KG1 (cell line): ENCODE results near the gene SPDYE2B.
"Not testable (repeated sequence)": the region's sequence is repeated elsewhere in the genome, so short reads cannot be mapped to it uniquely, and the experiment has no call there.

Experiments used
- DNase-seq: peaks from one replicate; lab custom pipeline; 2025; lab: John Stamatoyannopoulos, UW

Gene SPDYE2B, protein sequence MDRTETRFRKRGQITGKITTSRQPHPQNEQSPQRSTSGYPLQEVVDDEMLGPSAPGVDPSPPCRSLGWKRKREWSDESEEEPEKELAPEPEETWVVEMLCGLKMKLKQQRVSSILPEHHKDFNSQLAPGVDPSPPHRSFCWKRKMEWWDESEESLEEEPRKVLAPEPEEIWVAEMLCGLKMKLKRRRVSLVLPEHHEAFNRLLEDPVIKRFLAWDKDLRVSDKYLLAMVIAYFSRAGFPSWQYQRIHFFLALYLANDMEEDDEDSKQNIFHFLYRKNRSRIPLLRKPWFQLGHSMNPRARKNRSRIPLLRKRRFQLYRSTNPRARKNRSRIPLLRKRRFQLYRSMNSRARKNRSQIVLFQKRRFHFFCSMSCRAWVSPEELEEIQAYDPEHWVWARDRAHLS

DNA sequence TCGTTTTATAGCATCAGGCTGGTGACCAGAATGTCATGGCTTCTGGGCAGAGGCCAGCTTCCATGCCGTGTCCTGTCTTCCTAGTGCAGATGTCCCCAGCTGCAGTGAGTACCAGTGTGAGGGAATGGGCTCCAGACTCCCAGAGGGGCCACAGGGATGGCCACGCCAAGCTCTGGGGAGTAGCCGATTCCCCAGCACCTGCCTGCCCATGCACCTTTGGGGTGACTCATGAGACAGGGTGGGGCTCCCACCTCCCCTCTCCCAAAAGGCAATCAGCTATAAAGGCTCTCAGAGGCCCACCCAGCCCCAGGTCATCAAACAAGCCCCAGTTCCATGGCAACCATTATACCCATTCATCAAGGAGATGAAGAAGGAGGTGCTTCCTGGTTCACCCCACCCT, at the start of gene SPDYE2B:
Gene SPDYE2B, plus strand, starts transcription at position 396 of the 400 bp plus-strand sequence. CDS start 2,030 bp downstream, outside the sequence.
- DNase-seq: not testable (repeated sequence)

DNA sequence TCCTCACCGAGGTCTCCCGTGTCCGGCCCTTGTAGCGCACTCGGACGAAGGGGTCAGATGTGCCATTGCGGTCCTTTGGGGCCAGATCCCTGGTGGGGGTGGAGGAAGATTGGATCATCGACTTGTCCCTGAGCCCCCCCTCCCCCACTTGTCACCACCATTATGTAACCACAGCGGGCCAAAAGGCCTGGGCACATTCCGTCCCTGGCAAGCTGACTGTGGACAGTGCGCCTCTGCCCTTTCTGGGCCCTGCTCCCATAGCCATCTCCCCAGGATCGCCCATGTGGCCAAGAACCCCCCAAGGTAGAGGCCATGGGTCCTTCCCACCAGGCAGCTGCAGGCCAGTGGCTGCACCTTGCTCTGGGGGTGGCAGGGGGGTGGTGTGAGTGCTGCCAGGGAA, 47.8 kb upstream of the SPDYE2B start:
- not testable (repeated sequence) for DNase-seq

DNA sequence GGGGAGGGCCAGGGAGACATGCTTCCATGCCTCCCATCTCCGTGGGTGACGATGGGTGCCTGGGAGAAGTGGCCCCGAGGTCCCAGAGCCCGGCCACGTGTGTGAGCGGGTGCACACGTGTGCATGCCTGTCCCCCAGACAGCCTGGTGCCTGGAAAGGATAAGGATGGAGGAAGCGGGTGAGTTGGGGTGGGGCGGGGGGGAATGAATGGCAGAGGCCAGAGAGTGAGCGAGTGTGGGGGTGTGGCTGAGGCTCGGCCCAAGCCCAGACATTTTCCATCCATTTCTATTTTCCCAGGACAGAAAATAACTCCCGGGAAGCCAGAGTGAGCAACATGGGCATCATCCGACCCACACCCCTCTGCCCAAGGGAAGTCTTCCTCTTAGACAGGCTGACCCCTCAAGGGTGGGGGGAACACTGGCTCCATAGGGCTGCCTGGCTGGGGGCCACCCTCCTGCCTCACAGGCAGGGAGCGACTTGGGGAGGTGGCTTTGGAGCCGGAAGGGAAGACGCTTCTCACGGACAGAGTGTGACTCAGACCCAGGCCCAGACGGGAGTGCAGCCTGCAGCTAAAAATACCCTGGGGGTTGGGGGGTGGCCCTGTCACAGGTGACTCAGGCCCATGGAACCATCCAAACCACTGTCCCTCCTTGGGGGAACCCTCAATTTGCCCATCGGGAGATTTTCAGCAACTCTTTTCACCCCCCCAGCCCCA, 45.5 kb upstream of the SPDYE2B start:
- DNase-seq: not testable (repeated sequence)

DNA sequence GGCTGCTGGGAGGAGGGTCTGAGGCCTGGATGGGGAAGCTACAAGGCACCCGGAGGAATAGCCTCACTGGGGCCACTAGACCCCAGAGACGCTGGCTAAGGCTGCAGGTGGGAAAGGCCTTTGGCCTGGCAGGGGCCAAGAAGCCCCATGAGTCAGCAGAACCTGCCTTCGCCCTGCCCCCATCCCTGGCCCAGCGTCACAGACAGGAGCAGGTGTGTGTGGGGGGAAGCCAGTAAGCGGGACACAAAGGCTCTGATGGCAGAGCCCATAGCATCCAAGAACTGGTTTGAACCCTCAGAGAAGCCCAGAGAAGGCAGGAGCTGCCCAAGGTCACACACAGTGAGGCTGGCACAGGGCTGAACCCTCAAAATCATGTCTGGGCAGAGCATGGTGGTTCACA, 43.3 kb upstream of the SPDYE2B start:
- not testable (repeated sequence) for DNase-seq

DNA sequence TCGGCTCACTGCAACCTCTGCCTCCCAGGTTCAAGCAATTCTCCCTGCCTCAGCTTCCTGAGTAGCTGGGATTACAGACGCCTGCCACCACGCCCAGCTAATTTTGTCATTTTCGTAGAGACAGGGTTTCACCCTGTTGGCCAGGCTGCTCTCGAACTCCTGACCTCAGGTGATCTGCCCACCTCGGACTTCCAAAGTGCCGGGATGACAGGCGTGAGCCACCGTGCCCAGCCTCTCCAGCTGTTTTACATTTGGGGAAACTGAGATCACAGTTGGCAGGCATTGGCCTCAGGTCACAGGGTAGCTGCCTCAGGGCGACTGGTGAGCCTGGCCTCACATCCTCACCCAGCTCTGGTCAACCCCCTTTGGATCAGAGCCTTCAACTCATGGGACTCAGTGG, 40.4 kb upstream of the SPDYE2B start:
- not testable (repeated sequence) for DNase-seq

DNA sequence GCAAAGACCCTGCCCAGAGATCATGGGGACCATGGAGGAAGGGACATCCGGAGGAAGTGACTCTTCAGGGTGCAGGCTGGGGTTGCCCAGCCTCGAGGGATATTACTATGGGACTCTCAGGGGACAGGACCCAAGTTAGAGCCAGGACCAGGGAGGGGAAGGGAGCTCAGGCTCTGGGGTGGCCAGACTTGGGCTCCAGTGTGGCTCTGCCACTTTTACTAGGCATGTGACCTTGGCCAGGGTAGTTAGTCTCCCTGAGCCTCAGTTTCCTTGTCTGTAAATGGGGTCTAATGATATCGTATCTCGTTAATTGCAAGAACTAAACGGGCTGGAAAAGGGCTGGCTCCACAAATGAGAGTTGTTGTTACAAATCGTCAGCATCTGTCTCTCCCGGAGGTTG, 39.7 kb upstream of the SPDYE2B start:
- not testable (repeated sequence) for DNase-seq

DNA sequence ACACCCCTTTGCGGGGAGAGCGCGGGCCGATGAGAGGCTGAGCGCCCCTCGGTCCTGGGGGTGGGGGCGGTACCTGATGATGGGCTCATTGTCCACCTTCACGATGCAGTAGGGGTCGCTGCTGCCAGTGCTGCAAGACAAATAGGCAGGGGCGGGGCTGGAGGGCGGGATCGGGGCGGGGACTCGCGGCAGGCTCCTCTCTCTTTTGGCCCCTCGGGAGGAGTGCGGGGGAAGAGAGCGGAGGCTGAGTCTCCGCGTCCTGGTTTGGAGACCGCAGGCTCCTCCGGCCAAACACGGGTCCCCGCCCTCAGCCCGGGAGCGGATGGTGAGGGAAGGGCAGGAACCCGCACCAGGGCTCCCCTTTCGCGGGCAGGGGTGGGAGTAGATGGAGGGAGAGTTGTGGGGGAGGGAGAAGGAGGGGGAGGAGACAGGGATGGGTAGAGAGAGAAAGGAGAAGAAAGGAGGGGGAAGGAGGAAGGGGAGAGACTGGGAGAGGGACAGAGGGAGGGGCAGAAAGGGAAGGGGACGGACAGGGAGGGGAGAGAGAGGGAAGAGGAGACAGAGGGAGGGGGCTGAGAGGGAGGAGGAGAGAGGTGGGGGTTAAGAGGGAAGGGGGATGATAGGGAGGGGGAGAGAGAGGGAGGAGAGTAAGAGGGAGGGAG, 39.0 kb upstream of the SPDYE2B start:
- DNase-seq: not testable (repeated sequence)

DNA sequence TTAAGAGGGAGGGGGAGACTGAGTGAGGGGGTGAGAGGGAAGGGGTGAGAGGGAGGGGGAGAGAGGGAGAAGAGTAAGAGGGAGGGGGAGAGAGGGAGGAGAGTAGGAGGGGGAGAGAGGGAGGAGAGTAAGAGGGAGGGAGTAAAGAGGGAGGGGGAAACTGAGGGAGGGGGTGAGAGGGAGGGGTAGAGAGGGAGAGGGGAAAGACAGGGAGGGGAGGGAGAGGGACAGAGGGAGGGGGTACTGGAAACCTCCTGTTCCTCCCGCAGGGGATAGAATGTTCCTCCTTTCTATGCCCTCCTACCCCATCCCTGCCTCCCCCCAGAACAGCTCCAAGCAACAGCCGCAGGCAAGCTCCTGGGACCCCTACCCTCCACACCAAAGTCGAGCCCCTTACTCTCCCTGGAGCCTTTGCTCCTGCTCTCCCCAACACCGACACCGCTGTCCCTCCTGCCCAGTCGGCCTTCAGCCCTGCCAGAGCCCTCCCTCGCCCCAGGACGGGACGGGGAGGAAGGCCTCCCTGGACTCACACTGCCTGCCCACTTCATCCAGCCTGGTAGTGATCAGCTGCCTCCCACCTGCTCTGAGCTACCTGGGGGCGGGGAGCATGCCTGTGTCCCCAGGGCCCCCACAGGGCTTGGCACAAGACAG, 38.3 kb upstream of the SPDYE2B start:
- DNase-seq: not testable (repeated sequence)

DNA sequence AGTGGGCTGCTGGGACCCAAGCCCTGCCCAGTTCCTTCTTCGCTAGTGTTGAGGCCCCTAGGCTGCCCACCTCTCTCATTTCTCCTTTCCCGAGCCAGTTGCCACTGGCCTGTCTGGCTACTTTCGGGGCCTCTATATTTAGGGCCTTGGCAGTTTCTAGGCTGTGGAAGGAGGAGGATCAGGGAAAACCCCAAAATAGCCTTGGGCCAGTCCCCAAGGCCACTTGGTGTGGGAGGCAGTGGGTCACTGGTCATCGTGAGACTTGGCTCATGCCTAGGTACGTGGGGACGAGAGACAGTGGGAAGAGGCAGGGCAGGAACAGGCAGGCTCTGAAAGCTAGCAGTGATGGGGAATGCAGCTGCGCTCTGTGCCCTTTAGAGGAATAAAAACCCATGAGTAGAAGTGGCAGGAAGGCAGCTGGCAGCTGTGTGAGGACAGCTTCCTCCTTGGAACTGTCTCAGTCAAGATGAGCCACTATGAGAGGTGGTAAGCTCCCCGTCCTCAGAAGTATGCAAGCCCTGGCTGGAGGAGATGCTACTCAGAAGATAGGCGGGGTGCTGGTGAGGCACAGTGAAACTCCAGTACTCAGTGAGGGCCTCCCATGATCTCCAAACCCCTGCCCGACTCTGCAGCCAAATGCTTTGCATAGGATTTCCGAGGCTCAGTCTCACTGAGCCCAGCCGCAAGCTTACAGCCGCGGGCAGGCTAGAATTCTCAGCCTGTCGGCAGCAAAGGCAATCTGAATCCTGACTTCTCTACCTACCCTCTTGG, 36.4 kb upstream of the SPDYE2B start:
- DNase-seq: not testable (repeated sequence)

DNA sequence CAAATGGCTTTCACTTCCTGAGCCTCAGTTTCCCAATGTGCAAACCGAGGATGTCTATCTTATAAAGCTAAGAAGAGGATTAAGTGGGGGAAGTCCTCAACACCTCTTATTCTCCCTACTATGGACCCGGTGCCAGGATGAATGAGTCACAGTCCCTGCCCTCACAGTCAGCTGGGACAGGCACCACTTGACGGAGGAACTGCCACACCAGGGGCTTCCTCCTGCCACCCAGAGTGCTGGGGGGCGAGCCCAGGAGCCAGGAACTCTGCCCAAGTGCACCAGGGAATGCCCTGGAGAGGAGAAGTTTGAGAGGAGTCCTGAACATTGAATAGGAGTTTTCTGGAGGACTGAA, 35.8 kb upstream of the SPDYE2B start:
- not testable (repeated sequence) for DNase-seq

DNA sequence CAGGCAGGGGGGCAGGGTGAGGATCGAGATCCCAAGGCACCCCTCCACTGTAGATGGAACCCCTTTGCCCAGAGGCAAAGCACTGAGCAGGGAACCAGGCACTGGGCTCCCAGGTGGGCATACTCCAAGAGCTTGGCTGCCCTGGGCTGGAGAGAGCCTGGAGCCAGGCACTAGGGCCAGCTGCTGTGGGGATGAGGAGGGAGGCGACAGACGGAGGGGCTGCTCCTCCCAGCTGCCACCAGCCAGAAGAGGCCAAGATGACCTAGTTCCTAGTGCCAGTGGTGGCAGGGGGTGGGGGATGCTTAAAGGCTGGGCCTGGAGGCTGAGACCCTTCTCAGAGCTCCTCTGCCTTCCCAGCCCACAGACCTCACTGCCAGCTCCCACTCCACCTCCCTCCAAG, 35.2 kb upstream of the SPDYE2B start:
- DNase-seq: not testable (repeated sequence)

DNA sequence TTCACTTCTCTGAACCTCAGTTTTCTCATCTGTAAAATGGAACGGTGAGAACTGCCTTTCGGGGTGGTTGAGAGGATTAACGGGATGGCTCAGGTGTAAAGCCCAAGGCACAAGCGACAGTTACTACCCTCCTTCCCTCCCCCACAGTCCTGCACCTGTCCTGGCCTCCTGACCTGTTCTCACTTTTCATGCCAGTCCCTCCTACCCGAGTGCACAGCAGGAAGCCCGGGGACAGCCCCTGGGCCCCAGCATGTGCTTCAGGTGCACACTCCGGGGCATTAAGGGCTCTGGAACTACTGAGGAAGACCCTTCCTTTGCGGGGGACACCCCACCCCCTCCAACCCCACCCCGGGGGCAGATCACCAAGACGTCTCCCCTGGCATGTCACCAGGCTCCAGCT, 34.2 kb upstream of the SPDYE2B start:
- DNase-seq: not testable (repeated sequence)

DNA sequence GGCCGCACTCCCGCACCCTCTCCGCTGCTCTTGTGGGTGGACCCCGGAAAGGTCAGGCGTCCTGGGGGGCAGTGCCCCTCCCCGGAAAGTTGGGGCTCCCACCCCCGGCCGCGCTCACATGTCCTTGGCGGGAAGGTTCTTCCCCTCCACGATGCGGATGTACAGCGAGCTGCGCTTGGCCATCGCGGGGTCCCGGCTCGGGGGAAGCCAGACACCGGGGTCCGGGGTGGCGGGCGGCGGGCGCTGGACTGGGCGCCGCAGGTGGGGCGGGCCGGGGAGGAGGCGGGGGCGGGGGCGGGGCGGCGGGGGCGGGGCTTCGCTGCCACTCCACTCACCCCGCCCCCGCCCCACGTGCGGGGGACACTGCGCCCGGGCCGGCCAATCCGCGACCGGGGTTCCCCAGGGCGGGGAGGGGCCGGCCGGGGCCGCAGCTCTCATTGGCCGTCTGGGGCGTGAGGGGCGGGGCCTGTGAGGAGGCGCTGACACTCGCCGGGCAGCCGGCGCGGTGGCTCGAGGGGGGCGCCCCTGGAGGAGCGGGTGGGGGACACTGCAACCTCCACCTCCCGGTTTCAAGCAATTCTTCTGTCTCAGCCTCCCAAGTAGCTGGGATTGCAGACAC, 33.5 kb upstream of the SPDYE2B start, which contains the start of gene RASA4:
Gene RASA4, minus strand, starts transcription at position 250 of the 619 bp plus-strand sequence. Its CDS starts 67 bp downstream, at position 183.
- DNase-seq: not testable (repeated sequence)

DNA sequence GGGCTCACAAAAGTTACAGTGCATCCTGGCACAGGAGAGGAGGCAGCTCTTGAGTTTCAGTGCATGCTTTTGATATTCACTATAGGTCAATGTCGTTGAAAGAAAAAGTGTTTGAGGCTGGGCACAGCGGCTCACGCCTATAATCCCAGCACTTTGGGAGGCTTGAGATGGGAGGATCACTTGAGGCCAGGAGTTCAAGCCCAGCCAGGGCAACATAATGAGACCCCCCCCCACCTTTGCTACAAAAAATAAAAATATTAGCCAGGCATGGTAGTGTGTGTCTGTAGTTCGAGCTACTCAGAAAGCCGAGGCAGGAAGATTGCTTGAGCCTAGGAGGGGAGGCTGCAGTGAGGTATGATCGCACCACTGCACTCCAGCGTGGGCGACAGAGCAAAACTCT, 32.0 kb upstream of the SPDYE2B start:
- DNase-seq: not testable (repeated sequence)

DNA sequence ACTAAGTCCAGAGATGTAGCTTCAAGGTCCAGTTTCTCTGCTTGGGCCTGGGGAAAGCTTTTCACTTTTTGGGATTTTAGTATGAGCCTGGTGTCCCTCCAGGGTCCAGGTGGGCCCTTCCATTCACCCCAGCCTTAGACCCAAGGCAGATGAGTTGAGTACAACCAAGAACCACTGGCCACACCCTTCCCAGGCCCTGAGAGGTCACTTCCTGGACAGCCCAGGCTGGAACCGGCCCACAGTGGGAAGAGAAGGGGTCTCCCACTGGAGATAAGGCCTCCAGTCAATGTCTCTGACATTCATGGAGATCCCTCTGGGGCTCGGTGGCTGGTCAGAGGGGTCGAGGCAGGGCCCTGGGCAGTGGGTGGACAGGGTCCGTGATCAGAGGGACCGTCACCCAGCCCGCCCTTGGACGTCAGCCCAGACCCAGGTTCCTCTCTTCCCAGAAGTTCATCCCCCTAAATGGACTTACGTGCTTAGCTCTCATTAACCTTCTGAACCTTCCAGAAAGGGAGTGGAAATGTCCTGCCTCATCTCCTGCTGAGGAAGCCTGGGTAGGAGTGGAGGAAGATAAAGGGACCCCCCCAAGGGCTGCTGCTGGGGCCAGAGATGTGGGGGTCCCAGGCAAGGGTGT, 22.7 kb upstream of the SPDYE2B start:
- DNase-seq: not testable (repeated sequence)

DNA sequence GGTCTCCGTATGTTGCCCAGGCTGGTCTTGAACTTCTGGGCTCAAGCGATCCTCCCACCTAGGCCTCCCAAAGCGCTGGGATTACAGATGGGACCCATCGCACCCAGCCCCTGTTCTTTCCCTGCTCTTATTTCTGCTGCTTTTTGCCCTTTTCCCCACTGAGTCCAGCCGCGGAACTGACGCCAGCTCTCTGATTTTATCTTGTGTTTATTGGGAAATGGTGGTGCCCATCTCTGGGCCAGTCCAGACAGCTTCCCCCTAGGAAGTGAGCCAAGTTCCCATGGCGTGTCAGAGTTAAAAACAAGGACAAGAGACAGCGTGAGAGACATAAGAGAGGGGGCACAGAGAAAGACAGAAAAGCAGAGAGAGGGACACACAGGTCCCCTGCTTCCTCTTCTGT, 19.5 kb upstream of the SPDYE2B start:
- DNase-seq: not testable (repeated sequence)

DNA sequence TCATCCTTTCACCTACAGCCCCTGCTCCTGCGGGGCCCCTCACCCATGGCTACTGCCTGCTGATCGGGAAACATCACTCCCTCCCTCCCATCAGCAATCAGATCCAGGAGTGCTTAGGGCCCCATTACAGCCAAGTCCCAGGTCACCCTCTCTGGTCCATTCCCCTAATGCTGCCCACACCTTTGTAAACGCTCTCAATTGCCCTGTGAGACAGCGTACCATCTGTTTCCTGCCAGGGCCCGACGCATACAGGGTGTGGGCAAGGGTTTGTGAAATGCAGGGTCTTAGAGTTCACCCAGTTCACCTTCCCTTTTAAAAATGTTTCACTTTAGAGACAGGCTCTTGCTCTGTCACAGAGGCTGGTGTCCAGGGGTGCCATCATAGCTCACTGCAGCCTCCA, 15.8 kb upstream of the SPDYE2B start:
- not testable (repeated sequence) for DNase-seq

DNA sequence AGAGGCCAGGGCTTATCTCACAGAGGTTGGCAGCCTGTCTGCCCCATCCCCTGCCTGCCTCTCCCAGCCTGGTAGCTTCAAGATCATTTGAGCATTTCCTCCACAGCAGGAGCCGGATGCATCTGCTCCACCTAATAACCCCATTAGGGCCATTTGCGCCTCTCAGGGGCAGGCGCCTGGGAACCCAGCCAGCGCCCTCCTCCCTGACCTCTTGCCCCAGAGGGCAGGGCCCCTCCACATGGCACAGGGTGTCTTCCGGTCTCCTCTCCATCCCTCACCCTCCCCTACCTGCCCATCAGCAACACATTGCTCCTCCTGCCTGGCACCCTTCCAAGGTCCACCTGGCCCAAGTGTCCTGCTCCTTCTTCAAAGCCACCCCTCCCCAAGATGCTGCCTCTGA, 14.8 kb upstream of the SPDYE2B start:
- not testable (repeated sequence) for DNase-seq

DNA sequence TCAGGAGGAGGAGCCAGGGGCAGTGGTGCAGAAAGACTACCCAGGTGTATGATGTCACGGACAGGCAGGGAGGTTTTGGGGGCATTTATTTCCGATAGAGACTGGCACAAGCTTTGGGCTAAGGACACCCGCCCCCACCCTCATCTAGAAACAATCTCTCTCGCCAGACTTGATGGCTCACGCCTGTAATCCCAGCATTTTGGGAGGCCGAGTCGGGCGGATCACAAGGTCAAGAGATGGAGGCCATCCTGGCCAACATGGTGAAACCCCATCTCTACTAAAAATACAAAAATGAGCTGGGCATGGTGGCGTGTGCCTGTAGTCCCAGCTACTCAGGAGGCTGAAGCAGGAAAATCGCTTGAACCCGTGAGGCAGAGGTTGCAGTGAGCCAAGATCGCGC, 13.2 kb upstream of the SPDYE2B start:
- DNase-seq: not testable (repeated sequence)

DNA sequence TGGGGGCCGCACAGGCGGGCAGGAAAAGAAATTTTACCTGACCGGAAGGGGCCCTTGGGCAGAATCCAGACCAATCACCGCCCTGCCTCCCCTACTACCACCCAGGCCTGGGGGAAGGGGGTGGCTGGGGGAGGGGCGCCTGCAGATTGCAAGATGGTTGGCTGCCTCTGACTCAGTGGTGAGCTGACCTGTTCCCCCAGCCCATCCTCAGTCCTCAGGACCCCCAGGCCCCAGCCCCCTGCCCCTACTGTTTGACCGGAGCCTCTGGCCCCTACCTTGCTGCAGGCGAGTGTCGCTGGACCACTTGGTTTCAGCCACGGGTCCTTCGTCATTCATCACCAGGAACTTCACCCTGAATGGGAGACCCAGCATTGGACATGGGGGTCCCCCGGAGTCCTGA, 11.3 kb upstream of the SPDYE2B start:
- not testable (repeated sequence) for DNase-seq
